CD4-positive, alpha-beta T cell (primary cell): ENCODE data around the gene PRDX2. TPM values are rescaled to one million over a fixed set of nuclear protein-coding genes. Genes with fewer than 3 reads are reported as not detected.

Source experiments
- ATAC-seq: fragments of 200-7000 bp; cut with Tn5 transposase; one replicate; pipeline ENCODE4 v1.10.0; 2022; ENCODE audit warnings: mild to moderate bottlenecking; ENCODE audit not compliant: poor library complexity
- CTCF ChIA-PET: fragments of 350-600 bp; sonication (Branson Sonifier 250); formaldehyde crosslinking; loops from one replicate; lab custom pipeline; 2021; ENCODE audit warnings: antibody characterized with exemption, inconsistent platforms; lab: Charles Lee
- POLR2A ChIA-PET: fragments of 350-600 bp; sonication (Branson Sonifier 250); formaldehyde crosslinking; loops from one replicate; lab custom pipeline; 2021; ENCODE audit warnings: antibody characterized with exemption, inconsistent platforms; lab: Charles Lee
- DNase-seq, 14 experiments: peaks; one replicate each; pipeline ENCODE4 v3.0.0-alpha.2; 2013 to 2020; ENCODE audit warnings: mixed read lengths in 2 of 14
- H3K27ac ChIP-seq, 2 donors: one replicate each; pipeline versions ENCODE4 v1.5.1 to v1.7.0; 2013; ENCODE audit warnings: low read length in 2 of 2, low read depth in 1 of 2, mild to moderate bottlenecking in 1 of 2
- H3K27me3 ChIP-seq, 2 experiments: 1 replicate in 1 of 2; 2 replicates in 1 of 2; pipeline versions ENCODE4 v1.6.1 to v1.7.0; 2013; ENCODE audit warnings: low read length in 2 of 2, control low read depth in 1 of 2, mild to moderate bottlenecking in 1 of 2, moderate library complexity in 1 of 2; ENCODE audit not compliant: insufficient read depth in 2 of 2, control insufficient read depth in 1 of 2
- H3K36me3 ChIP-seq: one replicate; pipeline ENCODE4 v1.6.1; 2013; ENCODE audit warnings: low read length, control low read depth; ENCODE audit not compliant: insufficient read depth
- H3K4me1 ChIP-seq: one replicate; pipeline ENCODE4 v1.6.1; 2013; ENCODE audit warnings: low read length, control low read depth; ENCODE audit not compliant: insufficient read depth
- H3K4me3 ChIP-seq: one replicate; pipeline ENCODE4 v1.5.1; 2013; ENCODE audit warnings: mild to moderate bottlenecking, low read length, moderate library complexity
- H3K9me3 ChIP-seq, 2 experiments: 1 replicate in 1 of 2; 2 replicates in 1 of 2; pipeline versions ENCODE4 v1.6.1 to v1.7.0; 2013; ENCODE audit warnings: low read length in 2 of 2, mild to moderate bottlenecking in 2 of 2, control low read depth in 1 of 2, moderate library complexity in 1 of 2; ENCODE audit not compliant: control insufficient read depth in 1 of 2, insufficient read depth in 1 of 2
- H3K27ac Mint-ChIP-seq: one replicate; pipeline ENCODE4 v1.8.0; 2020; ENCODE audit warnings: mixed read lengths
- H3K27me3 Mint-ChIP-seq: one replicate; pipeline ENCODE4 v1.8.0; 2021; ENCODE audit warnings: mixed read lengths
- H3K36me3 Mint-ChIP-seq: one replicate; pipeline ENCODE4 v1.8.0; 2021; ENCODE audit warnings: low read depth, mixed read lengths
- H3K4me1 Mint-ChIP-seq: one replicate; pipeline ENCODE4 v1.8.0; 2021; ENCODE audit warnings: low read depth, mixed read lengths
- H3K4me3 Mint-ChIP-seq: one replicate; pipeline ENCODE4 v1.8.0; 2020; ENCODE audit warnings: mild to moderate bottlenecking, mixed read lengths
- H3K9me3 Mint-ChIP-seq: one replicate; pipeline ENCODE4 v1.8.0; 2020; ENCODE audit warnings: mixed read lengths
- intact Hi-C, 2 experiments: fragments of 100-400 bp; cut with DNase I in 1 of 2; cut with micrococcal nuclease in 1 of 2; formaldehyde crosslinking; loops; one replicate each; pipeline versions ENCODE4 v1.15.1 to v1.9.0; 2023 to 2025; cut with DNase I, micrococcal nuclease
- microRNA-seq: library from miRNA; unstranded; fragments of <30 nt; microRNA quantifications from one replicate; pipeline ENCODE4 v1.2.0, GENCODE V29; 2021; ENCODE audit warnings: borderline microRNAs expressed, borderline replicate concordance
- total RNA-seq, 174 experiments: library from RNA in 2 of 174; stranded (reverse) in 2 of 174; gene quantifications; one replicate each; pipeline ENCODE4 v1.2.3 and lab custom pipeline; 2021 to 2026
- TF ChIP-seq, protein P1 (sequence below): fragments of 200-600 bp; IDR thresholded peaks from one replicate; pipeline ENCODE4 v1.8.0; 2022; ENCODE audit warnings: antibody characterized with exemption, mild to moderate bottlenecking

Gene PRDX2
- total RNA-seq, 2 experiments from 2014 or later: 59.7 to 65.9 TPM

DNA sequence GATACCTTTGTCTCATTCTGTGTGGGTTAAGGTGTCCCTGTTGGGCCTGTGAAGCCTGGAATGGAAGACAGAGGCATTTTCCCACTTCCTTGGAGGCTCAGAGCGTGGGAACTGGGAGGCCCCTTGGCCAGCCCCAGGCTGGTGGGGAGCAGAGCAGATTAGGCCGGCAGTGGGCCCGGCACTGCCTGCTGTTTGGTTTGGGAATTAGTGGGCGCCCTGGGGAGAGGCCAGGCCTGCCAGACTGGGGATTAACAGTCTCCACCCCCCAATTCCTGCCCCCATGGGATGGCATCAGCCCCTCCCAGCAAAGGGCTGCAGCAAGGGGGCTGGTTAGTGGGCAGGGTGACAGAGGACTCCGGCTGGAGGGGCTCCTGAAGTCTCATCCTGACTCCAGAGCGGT lies 53.1 kb downstream of the PRDX2 start:
- Histone ChIP-seq H3K4me3 (no peak overlapping the region), H3K27ac (no peak overlapping the region), H3K4me1 (peaks cover 11% of the 10 kb centered on the region), H3K9me3 (peaks cover 7 to 19% of the 10 kb centered on the region in 2 experiments), H3K36me3 (peaks cover 35% of the 10 kb centered on the region), H3K27me3 (peaks cover 6% of the 10 kb centered on the region in 2 experiments)
- no peak overlapping the region for H3K27ac Mint-ChIP-seq
- peaks cover 18% of the 10 kb centered on the region for H3K27me3 Mint-ChIP-seq
- intact Hi-C loops: no loop called here
- H3K9me3 Mint-ChIP-seq: peaks cover 4% of the 10 kb centered on the region
- peaks cover 45% of the 10 kb centered on the region for H3K36me3 Mint-ChIP-seq
- H3K4me3 Mint-ChIP-seq: no peak overlapping the region
- ChIA-PET POLR2A (no interaction called here), CTCF (no interaction called here)
- DNase-seq: no peak
- peaks cover 6% of the 10 kb centered on the region for H3K4me1 Mint-ChIP-seq
- no peak for ATAC-seq
- TF ChIP-seq, protein P1, sequence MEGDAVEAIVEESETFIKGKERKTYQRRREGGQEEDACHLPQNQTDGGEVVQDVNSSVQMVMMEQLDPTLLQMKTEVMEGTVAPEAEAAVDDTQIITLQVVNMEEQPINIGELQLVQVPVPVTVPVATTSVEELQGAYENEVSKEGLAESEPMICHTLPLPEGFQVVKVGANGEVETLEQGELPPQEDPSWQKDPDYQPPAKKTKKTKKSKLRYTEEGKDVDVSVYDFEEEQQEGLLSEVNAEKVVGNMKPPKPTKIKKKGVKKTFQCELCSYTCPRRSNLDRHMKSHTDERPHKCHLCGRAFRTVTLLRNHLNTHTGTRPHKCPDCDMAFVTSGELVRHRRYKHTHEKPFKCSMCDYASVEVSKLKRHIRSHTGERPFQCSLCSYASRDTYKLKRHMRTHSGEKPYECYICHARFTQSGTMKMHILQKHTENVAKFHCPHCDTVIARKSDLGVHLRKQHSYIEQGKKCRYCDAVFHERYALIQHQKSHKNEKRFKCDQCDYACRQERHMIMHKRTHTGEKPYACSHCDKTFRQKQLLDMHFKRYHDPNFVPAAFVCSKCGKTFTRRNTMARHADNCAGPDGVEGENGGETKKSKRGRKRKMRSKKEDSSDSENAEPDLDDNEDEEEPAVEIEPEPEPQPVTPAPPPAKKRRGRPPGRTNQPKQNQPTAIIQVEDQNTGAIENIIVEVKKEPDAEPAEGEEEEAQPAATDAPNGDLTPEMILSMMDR: no peak

Small RNAs within 50 kb of the gene (microRNA-seq; reads per million reads assigned to microRNA genes)
- not detected for gene MIR5684

Other genes starting within 250 kb of the PRDX2 start
- 1 to 10 TPM; 6.2 to 7.1 TPM for gene ZNF490, start 191.0 kb downstream of the PRDX2 start, total RNA-seq
- gene ZNF791, start 190.9 kb downstream of the PRDX2 start, total RNA-seq: 100 to 1,000 TPM; 102 to 103 TPM
- 100 to 1,000 TPM in 1 of 2 experiments, 10 to 100 TPM in 1; 95.9 to 109 TPM for gene MAN2B1, start 135.1 kb downstream of the PRDX2 start, total RNA-seq
- gene WDR83, start 135.0 kb downstream of the PRDX2 start, total RNA-seq: 1 to 10 TPM; 6.5 to 6.6 TPM
- gene DHPS, start 119.9 kb downstream of the PRDX2 start, total RNA-seq: 100 to 1,000 TPM; 112 to 113 TPM
- gene GNG14, start 113.8 kb downstream of the PRDX2 start, total RNA-seq: not detected
- gene FBXW9, start 105.2 kb downstream of the PRDX2 start, total RNA-seq: 1 to 10 TPM; 2.2 to 2.4 TPM
- 10 to 100 TPM; 47.3 to 47.4 TPM for gene TNPO2, start 77.9 kb downstream of the PRDX2 start, total RNA-seq
- 100 to 1,000 TPM; 194 to 201 TPM for gene TRIR, start 67.1 kb downstream of the PRDX2 start, total RNA-seq
- gene GET3, start 64.3 kb downstream of the PRDX2 start, total RNA-seq: 10 to 100 TPM; 13.9 to 14.5 TPM
- gene BEST2, start 50.0 kb downstream of the PRDX2 start, total RNA-seq: not detected
- gene HOOK2, start 26.2 kb downstream of the PRDX2 start, total RNA-seq: 10 to 100 TPM; 14.8 to 17.0 TPM
- 1,000 to 10,000 TPM; 2,467 to 2,518 TPM for gene JUNB, start 10.3 kb downstream of the PRDX2 start, total RNA-seq
- gene THSD8, start 269 bp upstream of the PRDX2 start, total RNA-seq: 1 to 10 TPM in 1 of 2 experiments, not detected in 1; 1.3 TPM
- 1 to 10 TPM; 1.5 to 2.7 TPM for gene RNASEH2A, start 4.8 kb upstream of the PRDX2 start, total RNA-seq
- not detected for gene RTBDN, start 32.8 kb upstream of the PRDX2 start, total RNA-seq
- gene MAST1, start 36.7 kb upstream of the PRDX2 start, total RNA-seq: under 1 TPM; 0.22 to 0.60 TPM
- gene DNASE2, start 79.6 kb upstream of the PRDX2 start, total RNA-seq: 10 to 100 TPM; 10.4 to 11.1 TPM
- not detected for gene KLF1, start 85.4 kb upstream of the PRDX2 start, total RNA-seq
- gene GCDH, start 89.4 kb upstream of the PRDX2 start, total RNA-seq: 10 to 100 TPM; 39.2 to 42.1 TPM
- gene SYCE2, start 117.5 kb upstream of the PRDX2 start, total RNA-seq: 1 to 10 TPM; 2.1 to 3.5 TPM
- 10 to 100 TPM; 17.2 TPM for gene FARSA, start 131.9 kb upstream of the PRDX2 start, total RNA-seq
- 100 to 1,000 TPM; 558 to 559 TPM for gene CALR, start 136.8 kb upstream of the PRDX2 start, total RNA-seq
- 10 to 100 TPM; 90.0 to 92.7 TPM for gene RAD23A, start 144.1 kb upstream of the PRDX2 start, total RNA-seq
- 10 to 100 TPM; 12.1 to 12.8 TPM for gene GADD45GIP1, start 155.4 kb upstream of the PRDX2 start, total RNA-seq
- not detected for gene DAND5, start 167.8 kb upstream of the PRDX2 start, total RNA-seq
- gene NFIX, start 193.7 kb upstream of the PRDX2 start, total RNA-seq: 1 to 10 TPM; 3.0 to 3.3 TPM